GM12878 (cell line): ENCODE data around the gene ACSF3.

ENCODE experiments used
- BACH1 ChIP-seq: fragments of 450-650 bp; IDR thresholded peaks from 2 replicates; pipeline ENCODE4 v1.6.1; 2017; ENCODE audit warnings: mild to moderate bottlenecking, borderline replicate concordance
- BHLHE40 ChIP-seq, 2 experiments: fragments of 450-650 bp in 1 of 2; IDR thresholded peaks; 2 replicates each; pipeline ENCODE4 v1.6.1; 2011 to 2017; ENCODE audit warnings: low read depth in 2 of 2, borderline replicate concordance in 1 of 2, improper control_type of control experiment in 1 of 2, low read length in 1 of 2, mild to moderate bottlenecking in 1 of 2
- CEBPB ChIP-seq, 2 experiments: fragments of 150-350 bp in 1 of 2; IDR thresholded peaks; 2 replicates each; pipeline ENCODE4 v1.6.1; 2012 to 2014; ENCODE audit warnings: low read depth in 2 of 2, low read length in 2 of 2, borderline replicate concordance in 1 of 2, inconsistent platforms in 1 of 2
- CHD4 ChIP-seq: fragments of 200-600 bp; sonication (generic); IDR thresholded peaks from 2 replicates; pipeline ENCODE4 v1.6.1; 2016; ENCODE audit warnings: mild to moderate bottlenecking
- CREM ChIP-seq: IDR thresholded peaks from 2 replicates; pipeline ENCODE4 v1.6.1; 2014; ENCODE audit warnings: antibody characterized with exemption, low read depth
- CTCF ChIP-seq, 3 experiments: IDR thresholded peaks in 2 of 3; conservative IDR thresholded peaks in 1 of 3; 2 replicates each; pipeline ENCODE4 v1.5.1; 2011; ENCODE audit warnings: low read depth in 3 of 3, low read length in 3 of 3, mild to moderate bottlenecking in 3 of 3, control low read depth in 2 of 3, moderate library complexity in 2 of 3, inconsistent platforms in 1 of 3, mixed read lengths in 1 of 3; ENCODE audit not compliant: control insufficient read depth in 2 of 3, insufficient read depth in 1 of 3; ENCODE audit errors: extremely low read depth in 1 of 3
- ETV6 ChIP-seq, 2 experiments: fragments of 450-650 bp in 1 of 2; IDR thresholded peaks in 1 of 2; conservative IDR thresholded peaks in 1 of 2; 2 replicates each; pipeline ENCODE4 v1.6.1; 2014; ENCODE audit warnings: antibody characterized with exemption in 1 of 2, borderline replicate concordance in 1 of 2, low read depth in 1 of 2, mild to moderate bottlenecking in 1 of 2, moderate library complexity in 1 of 2
- EZH2 ChIP-seq: IDR thresholded peaks from 2 replicates; pipeline ENCODE4 v1.6.1; 2012; ENCODE audit warnings: low read depth, mild to moderate bottlenecking, control low read depth, inconsistent platforms, low read length, borderline replicate concordance; ENCODE audit not compliant: control insufficient read depth
- FOS ChIP-seq: IDR thresholded peaks from 3 replicates; pipeline ENCODE4 v1.6.1; 2011; ENCODE audit warnings: borderline replicate concordance; ENCODE audit not compliant: insufficient read length; ENCODE audit errors: extremely low read depth
- FOXK2 ChIP-seq: fragments of 450-650 bp; IDR thresholded peaks from 2 replicates; pipeline ENCODE4 v1.6.1; 2017; ENCODE audit warnings: mild to moderate bottlenecking, moderate library complexity
- HDAC6 ChIP-seq: fragments of 200-600 bp; sonication (generic); IDR thresholded peaks from one replicate; pipeline ENCODE4 v1.8.0; 2017; ENCODE audit warnings: antibody characterized with exemption; ENCODE audit not compliant: unreplicated experiment
- NR2F1 ChIP-seq: fragments of 450-650 bp; conservative IDR thresholded peaks from 2 replicates; pipeline ENCODE4 v1.6.1; 2017; ENCODE audit warnings: mild to moderate bottlenecking
- ZNF592 ChIP-seq: fragments of 450-650 bp; IDR thresholded peaks from 2 replicates; pipeline ENCODE4 v1.6.1; 2017; ENCODE audit warnings: mild to moderate bottlenecking, moderate library complexity

- TF ChIP-seq HDAC6 (no peak), BACH1 (no peak), CREM (no peak), CTCF (IDR thresholded peaks at IDR 0.05 in 2 of 3, conservative IDR thresholded peaks at IDR 0.05 in 1 of 3; ENCODE audit: control insufficient read depth in 2 of 3, extremely low read depth in 1 of 3, insufficient read depth in 1 of 3, low read depth in 3 of 3, low read length in 3 of 3) (no peak), FOS (no peak), BHLHE40 (IDR thresholded peaks at IDR 0.05; ENCODE audit: borderline replicate concordance in 1 of 2, low read depth in 2 of 2, low read length in 1 of 2) (no peak), NR2F1 (no peak), CEBPB (IDR thresholded peaks at IDR 0.05; ENCODE audit: borderline replicate concordance in 1 of 2, low read depth in 2 of 2, low read length in 2 of 2) (no peak), CHD4 (no peak), FOXK2 (no peak), ZNF592 (no peak), ETV6 (conservative IDR thresholded peaks at IDR 0.05 in 1 of 2, IDR thresholded peaks at IDR 0.05 in 1 of 2; ENCODE audit: borderline replicate concordance in 1 of 2, low read depth in 1 of 2) (no peak), EZH2 (no peak)
Observed at GRCh38 chr16:89046491-89046890, 47.2 kb upstream of the ACSF3 start.
